ENCODE measurements around the gene PNLIP. TPM values are rescaled to one million over a fixed set of nuclear protein-coding genes. Genes with fewer than 3 reads are reported as not detected.

The PNLIP gene
- total and polyA plus RNA-seq, 2 donors from 2014 or later = not detected

DNA sequence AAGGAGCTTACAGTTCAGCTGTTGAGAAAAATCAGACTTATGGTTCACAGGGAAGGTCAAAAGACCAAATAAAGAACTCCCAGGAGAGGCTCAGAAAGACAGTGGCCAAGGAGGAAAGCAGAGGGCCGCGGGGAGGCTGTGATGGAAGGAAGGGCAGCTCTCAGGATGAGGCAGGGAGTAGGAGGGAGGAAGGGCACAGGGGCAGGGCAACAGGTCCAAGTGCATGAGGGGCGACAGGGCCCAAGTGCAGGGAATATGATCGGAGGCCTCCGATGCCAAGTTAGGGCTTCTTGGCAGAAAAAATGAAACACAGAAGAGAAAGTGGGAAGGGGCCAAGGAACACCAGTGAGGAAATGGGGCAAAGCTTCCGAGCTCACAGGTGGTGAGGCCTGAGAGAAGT is 61.6 kb downstream of the PNLIP start:
- DNase-seq (no peak), FAIRE-seq (no peak)
- H3K4me1 ChIP-seq (ENCODE audit: control insufficient read depth in 2 of 3, insufficient read depth in 2 of 3, low read depth in 1 of 3, low read length in 3 of 3) = no peaks in the 10 kb centered on the region
- H3K9ac ChIP-seq (ENCODE audit: low read length in 3 of 3) = no peak overlapping the region
- no peaks in the 10 kb centered on the region for H3K27me3 ChIP-seq (ENCODE audit: control insufficient read depth, insufficient read depth, low read length)
- TF ChIP-seq, protein P1, sequence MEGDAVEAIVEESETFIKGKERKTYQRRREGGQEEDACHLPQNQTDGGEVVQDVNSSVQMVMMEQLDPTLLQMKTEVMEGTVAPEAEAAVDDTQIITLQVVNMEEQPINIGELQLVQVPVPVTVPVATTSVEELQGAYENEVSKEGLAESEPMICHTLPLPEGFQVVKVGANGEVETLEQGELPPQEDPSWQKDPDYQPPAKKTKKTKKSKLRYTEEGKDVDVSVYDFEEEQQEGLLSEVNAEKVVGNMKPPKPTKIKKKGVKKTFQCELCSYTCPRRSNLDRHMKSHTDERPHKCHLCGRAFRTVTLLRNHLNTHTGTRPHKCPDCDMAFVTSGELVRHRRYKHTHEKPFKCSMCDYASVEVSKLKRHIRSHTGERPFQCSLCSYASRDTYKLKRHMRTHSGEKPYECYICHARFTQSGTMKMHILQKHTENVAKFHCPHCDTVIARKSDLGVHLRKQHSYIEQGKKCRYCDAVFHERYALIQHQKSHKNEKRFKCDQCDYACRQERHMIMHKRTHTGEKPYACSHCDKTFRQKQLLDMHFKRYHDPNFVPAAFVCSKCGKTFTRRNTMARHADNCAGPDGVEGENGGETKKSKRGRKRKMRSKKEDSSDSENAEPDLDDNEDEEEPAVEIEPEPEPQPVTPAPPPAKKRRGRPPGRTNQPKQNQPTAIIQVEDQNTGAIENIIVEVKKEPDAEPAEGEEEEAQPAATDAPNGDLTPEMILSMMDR (IDR thresholded peaks at IDR 0.05; ENCODE audit: borderline replicate concordance, extremely low read depth, insufficient read depth) = no peak
- no peak overlapping the region for H3K27ac ChIP-seq (ENCODE audit: low read depth in 2 of 2, low read length in 2 of 2)
- H3K36me3 ChIP-seq (ENCODE audit: control insufficient read depth in 2 of 3, insufficient read depth in 3 of 3, low read length in 3 of 3) = no peaks in the 10 kb centered on the region
- intact Hi-C loops (cut with DNase I) = no loop called here
- H3K4me3 ChIP-seq (ENCODE audit: low read length in 3 of 3) = no peak overlapping the region
- no peaks in the 10 kb centered on the region for H3K9me3 ChIP-seq (ENCODE audit: control insufficient read depth in 2 of 3, insufficient read depth in 1 of 3, low read length in 3 of 3)

DNA sequence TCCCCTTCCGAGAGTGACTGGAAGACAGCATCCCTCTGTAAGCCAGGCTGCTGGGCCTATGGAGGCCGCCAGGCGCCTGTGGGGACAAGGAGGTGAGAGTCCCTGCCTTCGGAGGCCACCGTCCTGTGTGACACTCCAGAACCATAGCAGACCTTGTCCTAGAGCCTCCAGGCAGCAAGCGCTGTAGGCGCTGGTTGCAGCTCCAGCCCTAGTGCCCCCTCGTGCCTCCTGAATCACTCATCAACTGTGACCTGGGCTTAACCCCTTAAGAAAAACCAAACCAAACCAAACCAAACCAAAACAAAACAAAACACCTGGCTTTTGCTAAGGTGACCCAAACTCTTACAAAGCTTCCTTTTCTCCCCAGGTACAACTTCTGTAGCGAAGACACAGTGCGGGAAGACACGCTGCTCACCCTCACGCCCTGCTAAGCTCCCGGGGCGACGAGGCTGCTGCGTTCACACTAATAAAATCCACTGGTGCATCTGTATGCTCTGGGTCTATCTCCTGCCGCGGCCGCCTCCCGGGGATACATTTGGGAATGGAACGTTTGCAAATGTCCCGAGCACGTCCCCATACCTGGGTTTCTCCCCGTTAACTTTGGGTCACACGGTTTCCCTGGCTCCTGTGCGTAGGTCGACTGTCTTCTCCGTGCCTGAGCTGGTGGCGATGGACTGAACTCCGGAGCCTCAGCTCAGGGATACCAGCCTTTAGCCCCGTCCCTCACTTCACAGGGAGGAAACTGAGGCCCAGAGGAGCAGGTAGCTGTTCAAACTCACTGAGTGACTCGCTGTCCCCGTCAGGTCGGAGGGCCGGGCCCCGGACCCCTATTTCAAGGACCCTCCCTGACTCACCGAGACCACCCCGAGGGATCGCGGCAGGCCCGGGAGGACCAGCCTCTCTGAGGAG is 63.2 kb downstream of the PNLIP start:
- Histone ChIP-seq H3K9me3 (ENCODE audit: control insufficient read depth in 2 of 3, insufficient read depth in 1 of 3, low read length in 3 of 3) (peaks cover 0 to 2% (median 0%) of the 10 kb centered on the region in 3 donors), H3K9ac (ENCODE audit: low read length in 3 of 3) (no peak overlapping the region), H3K27me3 (ENCODE audit: control insufficient read depth, insufficient read depth, low read length) (no peaks in the 10 kb centered on the region), H3K36me3 (ENCODE audit: control insufficient read depth in 2 of 3, insufficient read depth in 3 of 3, low read length in 3 of 3) (no peaks in the 10 kb centered on the region), H3K4me3 (ENCODE audit: low read length in 3 of 3) (peak overlapping the region in 2 of 3 donors; percentile 7 to 48), H3K27ac (ENCODE audit: low read depth in 2 of 2, low read length in 2 of 2) (no peak overlapping the region), H3K4me1 (ENCODE audit: control insufficient read depth in 2 of 3, insufficient read depth in 2 of 3, low read depth in 1 of 3, low read length in 3 of 3) (no peaks in the 10 kb centered on the region)
- intact Hi-C loops (cut with DNase I) = no loop called here
- DNase-seq (peak in 3 of 5 donors; percentile 18 to 23 (median 20)), FAIRE-seq (no peak)
- TF ChIP-seq, protein P1 (IDR thresholded peaks at IDR 0.05; ENCODE audit: borderline replicate concordance, extremely low read depth, insufficient read depth) = no peak

DNA sequence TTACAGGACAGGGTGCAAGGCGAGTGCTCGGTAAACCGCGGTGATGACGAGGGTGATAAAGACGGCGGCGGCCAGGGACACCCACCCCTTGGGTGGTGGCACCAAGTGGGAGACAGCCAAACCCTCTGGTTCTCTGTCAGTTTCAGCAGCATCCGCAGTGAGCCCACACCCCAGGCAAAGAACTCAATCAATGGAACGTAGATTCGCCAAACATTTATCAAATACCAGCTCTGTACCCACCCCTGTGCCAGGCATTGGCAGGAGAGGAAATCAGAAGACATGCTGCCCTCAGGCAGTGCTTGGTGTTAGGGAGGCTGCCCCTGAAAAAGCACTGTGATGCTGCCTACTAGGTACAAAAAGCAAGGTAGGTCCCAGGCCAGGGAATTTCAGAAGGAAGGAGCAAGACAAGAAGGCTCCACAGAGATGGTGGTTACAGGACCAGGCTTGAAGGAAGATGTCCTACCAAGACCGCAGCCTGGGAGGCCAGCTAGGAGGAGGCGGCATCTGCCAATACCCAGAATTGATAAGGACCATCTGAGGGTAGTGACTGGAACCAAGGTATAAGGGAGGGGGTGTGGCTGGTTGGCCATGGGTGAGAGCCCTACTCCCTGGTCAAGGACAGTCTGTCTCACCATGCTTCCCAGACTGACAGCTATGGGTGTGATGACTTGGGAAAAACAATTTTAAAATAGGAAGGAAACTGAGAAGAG is 64.9 kb downstream of the PNLIP start:
- Histone ChIP-seq H3K27ac (ENCODE audit: low read depth in 2 of 2, low read length in 2 of 2) (no peak overlapping the region), H3K4me1 (ENCODE audit: control insufficient read depth in 2 of 3, insufficient read depth in 2 of 3, low read depth in 1 of 3, low read length in 3 of 3) (no peaks in the 10 kb centered on the region), H3K36me3 (ENCODE audit: control insufficient read depth in 2 of 3, insufficient read depth in 3 of 3, low read length in 3 of 3) (no peaks in the 10 kb centered on the region), H3K4me3 (ENCODE audit: low read length in 3 of 3) (no peak overlapping the region), H3K9me3 (ENCODE audit: control insufficient read depth in 2 of 3, insufficient read depth in 1 of 3, low read length in 3 of 3) (peaks cover 0 to 3% (median 0%) of the 10 kb centered on the region in 3 donors), H3K27me3 (ENCODE audit: control insufficient read depth, insufficient read depth, low read length) (no peaks in the 10 kb centered on the region), H3K9ac (ENCODE audit: low read length in 3 of 3) (no peak overlapping the region)
- intact Hi-C loops (cut with DNase I) = no loop called here
- FAIRE-seq (no peak), DNase-seq (no peak)
- TF ChIP-seq, protein P1 (IDR thresholded peaks at IDR 0.05; ENCODE audit: borderline replicate concordance, extremely low read depth, insufficient read depth) = no peak
